DOHH2 (cell line): ENCODE data around the gene OR56A5.

ENCODE experiments used
- H3F3A ChIP-seq: fragments of 200-600 bp; sonication (generic), shearing (Covaris generic); 2 replicates; pipeline ENCODE4 v1.6.0; 2016; ENCODE audit warnings: antibody characterized with exemption, mild to moderate bottlenecking; ENCODE audit not compliant: control insufficient read depth, insufficient read depth
- H3K27ac ChIP-seq: fragments of 200-600 bp; sonication (generic); 2 replicates; pipeline ENCODE4 v1.5.1; 2014; ENCODE audit warnings: low read depth, mild to moderate bottlenecking, low read length, moderate library complexity
- H3K27me3 ChIP-seq: fragments of 200-600 bp; sonication (generic); 2 replicates; pipeline ENCODE4 v1.6.1; 2014; ENCODE audit warnings: mild to moderate bottlenecking, low read length, mixed read lengths; ENCODE audit not compliant: control insufficient read depth
- H3K36me3 ChIP-seq: fragments of 200-600 bp; sonication (generic); 2 replicates; pipeline ENCODE4 v1.6.1; 2014; ENCODE audit warnings: mild to moderate bottlenecking, low read length, moderate library complexity, mixed read lengths; ENCODE audit not compliant: control insufficient read depth
- H3K4me1 ChIP-seq: fragments of 200-600 bp; sonication (generic); 2 replicates; pipeline ENCODE4 v1.6.1; 2014; ENCODE audit warnings: mild to moderate bottlenecking, low read length, mixed read lengths; ENCODE audit not compliant: control insufficient read depth
- H3K4me2 ChIP-seq: fragments of 200-600 bp; sonication (generic); 2 replicates; pipeline ENCODE4 v1.6.0; 2014; ENCODE audit warnings: mild to moderate bottlenecking, low read length, moderate library complexity
- H3K4me3 ChIP-seq: fragments of 200-600 bp; sonication (generic); 2 replicates; pipeline ENCODE4 v1.5.1; 2014; ENCODE audit warnings: mild to moderate bottlenecking, low read length, mixed read lengths
- H3K79me2 ChIP-seq: fragments of 200-600 bp; sonication (generic); 2 replicates; pipeline ENCODE4 v1.6.1; 2014; ENCODE audit warnings: mild to moderate bottlenecking, low read length, mixed read lengths; ENCODE audit not compliant: control insufficient read depth
- H3K9me2 ChIP-seq: fragments of 200-600 bp; sonication (generic); replicated peaks from 2 replicates; pipeline ENCODE4 v1.6.1; 2014; ENCODE audit warnings: mild to moderate bottlenecking, low read length, mixed read lengths; ENCODE audit not compliant: control insufficient read depth
- H3K9me3 ChIP-seq: fragments of 200-600 bp; sonication (generic); 2 replicates; pipeline ENCODE4 v1.6.1; 2014; ENCODE audit warnings: antibody characterized with exemption, low read length, mixed read lengths; ENCODE audit not compliant: control insufficient read depth, insufficient read depth
- H4K20me1 ChIP-seq: fragments of 200-600 bp; sonication (generic); 2 replicates; pipeline ENCODE4 v1.6.0; 2014; ENCODE audit warnings: low read depth, mild to moderate bottlenecking, antibody characterized with exemption, low read length, moderate library complexity; ENCODE audit not compliant: control insufficient read depth, insufficient read depth
- CTCF ChIP-seq: fragments of 200-600 bp; sonication (generic); IDR thresholded peaks from one replicate; pipeline ENCODE4 v1.5.1; 2014; ENCODE audit warnings: antibody characterized with exemption, mild to moderate bottlenecking, low read depth, low read length; ENCODE audit not compliant: poor library complexity, severe bottlenecking
- EZH2phosphoT487 ChIP-seq: fragments of 200-600 bp; sonication (generic); IDR thresholded peaks from 2 replicates; pipeline ENCODE4 v1.6.1; 2017; ENCODE audit warnings: borderline replicate concordance, mild to moderate bottlenecking, antibody characterized with exemption, low read length, moderate library complexity, mixed read lengths

OR56A5 gene

GRCh38 chr11:5938603-5938965 is 29.7 kb downstream of the OR56A5 start:
- no peaks in the 10 kb centered on the region for H3F3A ChIP-seq
- no peak overlapping the region for H3K4me2 ChIP-seq
- no peaks in the 10 kb centered on the region for H3K4me1 ChIP-seq
- H3K9me2 ChIP-seq, result no peaks in the 10 kb centered on the region
- no peak overlapping the region for H3K27ac ChIP-seq
- no peaks in the 10 kb centered on the region for H4K20me1 ChIP-seq
- peaks cover 6% of the 10 kb centered on the region; the same call in 1 of the 2 replicates for H3K27me3 ChIP-seq
- H3K4me3 ChIP-seq, result no peak overlapping the region
- H3K36me3 ChIP-seq, result no peaks in the 10 kb centered on the region
- peaks cover 5% of the 10 kb centered on the region; the same call in 1 of the 2 replicates for H3K9me3 ChIP-seq
- H3K79me2 ChIP-seq, result no peaks in the 10 kb centered on the region
- TF ChIP-seq EZH2phosphoT487, result no peak
- no peak for TF ChIP-seq CTCF

- Histone ChIP-seq H4K20me1 (no peaks in the 10 kb centered on the region), H3K79me2 (no peaks in the 10 kb centered on the region), H3K4me1 (no peaks in the 10 kb centered on the region), H3K36me3 (no peaks in the 10 kb centered on the region), H3F3A (no peaks in the 10 kb centered on the region), H3K27me3 (peaks cover 5% of the 10 kb centered on the region; the same call in 1 of the 2 replicates), H3K27ac (no peak overlapping the region), H3K9me2 (no peaks in the 10 kb centered on the region), H3K9me3 (peaks cover 7% of the 10 kb centered on the region; the same call in 1 of the 2 replicates), H3K4me2 (no peak overlapping the region), H3K4me3 (no peak overlapping the region)
- TF ChIP-seq EZH2phosphoT487 (no peak), CTCF (no peak)
Observed at GRCh38 chr11:5937868-5938602, 30.3 kb downstream of the OR56A5 start.

GRCh38 chr11:5933116-5933515 is 35.2 kb downstream of the OR56A5 start:
- Histone ChIP-seq H3K9me3 (peaks cover 15% of the 10 kb centered on the region; the same call in 1 of the 2 replicates), H3K4me1 (no peaks in the 10 kb centered on the region), H4K20me1 (no peaks in the 10 kb centered on the region), H3K36me3 (no peaks in the 10 kb centered on the region), H3F3A (no peaks in the 10 kb centered on the region), H3K9me2 (no peaks in the 10 kb centered on the region), H3K79me2 (no peaks in the 10 kb centered on the region), H3K27me3 (no peaks in the 10 kb centered on the region), H3K27ac (no peak overlapping the region), H3K4me3 (no peak overlapping the region), H3K4me2 (no peak overlapping the region)
- TF ChIP-seq CTCF, result no peak
- TF ChIP-seq EZH2phosphoT487, result no peak
